ENCODE data around the gene PPEF2.

The PPEF2 gene

DNA sequence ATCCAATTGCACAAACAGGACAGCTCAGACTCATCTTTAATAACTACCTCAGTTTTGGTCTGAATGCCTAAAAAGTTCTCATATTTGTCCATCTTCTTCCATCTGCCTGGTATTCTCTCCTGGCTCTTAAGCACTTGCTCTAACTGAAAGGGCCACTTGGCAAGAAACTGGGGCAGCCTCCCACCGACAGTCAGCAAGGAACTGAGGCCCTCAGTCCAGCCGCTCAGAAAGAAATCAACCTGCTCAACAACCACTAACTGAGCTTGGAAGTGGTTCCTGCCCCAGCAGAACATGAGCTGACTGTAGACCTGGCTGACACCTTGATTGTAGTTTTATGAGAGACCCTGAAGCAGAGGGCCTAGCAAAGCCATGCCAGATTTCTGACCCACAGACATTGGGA, 84.4 kb downstream of the PPEF2 start:
- Histone ChIP-seq H3K4me3 (ENCODE audit: severe bottlenecking) (no peak overlapping the region), H3K27me3 (ENCODE audit: insufficient read depth, poor library complexity, severe bottlenecking) (no peaks in the 10 kb centered on the region), H3K27ac (ENCODE audit: poor library complexity, severe bottlenecking) (no peak overlapping the region), H3K9me3 (ENCODE audit: severe bottlenecking) (no peaks in the 10 kb centered on the region), H3K4me1 (ENCODE audit: insufficient read depth, poor library complexity, severe bottlenecking) (no peaks in the 10 kb centered on the region), H3K36me3 (ENCODE audit: low read depth) (peaks cover 20% of the 10 kb centered on the region)
- ATAC-seq (ENCODE audit: low read depth) = no peak
- TF ChIP-seq, protein P1, sequence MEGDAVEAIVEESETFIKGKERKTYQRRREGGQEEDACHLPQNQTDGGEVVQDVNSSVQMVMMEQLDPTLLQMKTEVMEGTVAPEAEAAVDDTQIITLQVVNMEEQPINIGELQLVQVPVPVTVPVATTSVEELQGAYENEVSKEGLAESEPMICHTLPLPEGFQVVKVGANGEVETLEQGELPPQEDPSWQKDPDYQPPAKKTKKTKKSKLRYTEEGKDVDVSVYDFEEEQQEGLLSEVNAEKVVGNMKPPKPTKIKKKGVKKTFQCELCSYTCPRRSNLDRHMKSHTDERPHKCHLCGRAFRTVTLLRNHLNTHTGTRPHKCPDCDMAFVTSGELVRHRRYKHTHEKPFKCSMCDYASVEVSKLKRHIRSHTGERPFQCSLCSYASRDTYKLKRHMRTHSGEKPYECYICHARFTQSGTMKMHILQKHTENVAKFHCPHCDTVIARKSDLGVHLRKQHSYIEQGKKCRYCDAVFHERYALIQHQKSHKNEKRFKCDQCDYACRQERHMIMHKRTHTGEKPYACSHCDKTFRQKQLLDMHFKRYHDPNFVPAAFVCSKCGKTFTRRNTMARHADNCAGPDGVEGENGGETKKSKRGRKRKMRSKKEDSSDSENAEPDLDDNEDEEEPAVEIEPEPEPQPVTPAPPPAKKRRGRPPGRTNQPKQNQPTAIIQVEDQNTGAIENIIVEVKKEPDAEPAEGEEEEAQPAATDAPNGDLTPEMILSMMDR (IDR thresholded peaks at IDR 0.05; ENCODE audit: poor library complexity, severe bottlenecking) = no peak
- no peak for DNase-seq (ENCODE audit: low spot score)
